Activated naive CD8-positive, alpha-beta T cell treated with anti-CD3 and anti-CD28 coated beads, Interleukin-2, amount 10 ng/mL, durations not matched to agents 7 days and 5 days (primary cell): ENCODE results near the gene EIF3K. TPM values are rescaled to one million over a fixed set of nuclear protein-coding genes. Genes with fewer than 3 reads are reported as not detected.
"Not testable (repeated sequence)": the region's sequence is repeated elsewhere in the genome, so short reads cannot be mapped to it uniquely, and the experiment has no call there.

Experiments
- ATAC-seq: fragments of 150-1000 bp; cut with Tn5 transposase; one replicate; pipeline ENCODE4 v1.10.0; 2021; ENCODE audit warnings: low read depth, moderate library complexity
- POLR2A ChIA-PET: fragments of 350-600 bp; sonication (Branson Sonifier 250); formaldehyde crosslinking; loops from one replicate; lab custom pipeline; 2021; ENCODE audit warnings: antibody characterized with exemption; lab: Charles Lee
- DNase-seq: peaks from one replicate; pipeline ENCODE4 v3.0.0; 2021
- H3K27ac Mint-ChIP-seq: one replicate; pipeline ENCODE4 v1.8.0; 2022; ENCODE audit warnings: mild to moderate bottlenecking, mixed read lengths
- H3K27me3 Mint-ChIP-seq: one replicate; pipeline ENCODE4 v1.8.0; 2022; ENCODE audit warnings: mild to moderate bottlenecking, moderate library complexity, mixed read lengths
- H3K36me3 Mint-ChIP-seq: one replicate; pipeline ENCODE4 v1.8.0; 2021; ENCODE audit warnings: mild to moderate bottlenecking, mixed read lengths
- H3K4me1 Mint-ChIP-seq: one replicate; pipeline ENCODE4 v1.8.0; 2021; ENCODE audit warnings: mixed read lengths
- H3K4me3 Mint-ChIP-seq: one replicate; pipeline ENCODE4 v1.8.0; 2022; ENCODE audit warnings: mild to moderate bottlenecking, moderate library complexity, mixed read lengths
- H3K9me3 Mint-ChIP-seq: one replicate; pipeline ENCODE4 v1.8.0; 2021; ENCODE audit warnings: mixed read lengths
- total RNA-seq, 2 experiments: library from RNA; stranded (reverse); gene quantifications; one replicate each; pipeline ENCODE4 v1.2.3, GENCODE V29; 2021

Gene EIF3K
- total RNA-seq, result 100 to 1,000 TPM; 307 to 308 TPM

GRCh38 chr19:38618590-38619360, at the start of gene EIF3K:
TSS of gene EIF3K (plus strand) at chr19:38619188. CDS start at chr19:38619269, 81 bp downstream.
- ATAC-seq (peak; percentile 65), DNase-seq (peak; percentile 99)
- H3K36me3 Mint-ChIP-seq, result peaks cover 20% of the 10 kb centered on the region
- H3K4me1 Mint-ChIP-seq, result peaks cover 36% of the 10 kb centered on the region
- no peaks in the 10 kb centered on the region for H3K9me3 Mint-ChIP-seq
- peak within 1 kb of the TSS; percentile 96 for H3K27ac Mint-ChIP-seq
- POLR2A ChIA-PET, result interaction anchor here (0.7 to 3.6 kb wide), 23 partner anchors 10 to 312 kb away, joined by 3 to 23 read pairs (median 5); partner anchors contain the start of genes ACTN4, FAM98C, GGN and MRPS12
- peak within 1 kb of the TSS; percentile 93 for H3K4me3 Mint-ChIP-seq
- no peaks in the 10 kb centered on the region for H3K27me3 Mint-ChIP-seq

DNA sequence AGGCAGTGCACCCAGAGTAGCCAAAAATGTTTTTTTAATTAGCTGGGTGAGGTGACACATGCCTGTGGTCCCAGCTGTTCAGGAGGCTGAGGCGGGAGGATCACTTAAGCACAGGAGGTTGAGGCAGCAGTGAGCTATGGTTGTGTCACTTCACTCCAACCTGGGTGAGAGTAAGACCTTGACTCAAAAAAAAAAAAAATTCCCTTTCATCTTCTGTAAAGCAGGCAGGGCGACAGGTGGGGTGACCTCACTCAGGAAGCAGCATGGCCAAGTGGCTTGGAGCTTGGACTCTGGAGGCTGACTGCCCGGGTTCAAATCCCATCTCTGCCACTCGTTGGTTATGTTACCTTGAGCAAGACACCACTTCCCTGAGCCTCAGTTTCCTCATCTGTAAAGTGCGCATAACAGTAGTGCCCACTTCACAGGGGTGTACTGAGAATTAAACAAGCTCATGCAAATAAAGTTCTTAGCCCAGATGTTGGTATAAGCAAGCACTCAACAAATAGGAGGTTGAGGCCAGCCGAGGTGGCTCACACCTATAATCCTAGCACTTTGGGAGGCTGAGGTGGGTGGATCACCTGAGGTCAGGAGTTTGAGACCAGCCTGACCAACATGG, 49.5 kb upstream of the EIF3K start:
- Mint-ChIP-seq H3K27me3 (peaks cover 24% of the 10 kb centered on the region), H3K36me3 (no peaks in the 10 kb centered on the region), H3K4me3 (no peak overlapping the region), H3K9me3 (no peaks in the 10 kb centered on the region), H3K4me1 (peaks cover 3% of the 10 kb centered on the region), H3K27ac (no peak overlapping the region)
- DNase-seq, result no peak
- no peak for ATAC-seq
- POLR2A ChIA-PET, result interaction anchor here (0.6 to 1.1 kb wide), 3 partner anchors 46 to 53 kb away, joined by 3 read pairs; partner anchors contain the start of gene MAP4K1

DNA sequence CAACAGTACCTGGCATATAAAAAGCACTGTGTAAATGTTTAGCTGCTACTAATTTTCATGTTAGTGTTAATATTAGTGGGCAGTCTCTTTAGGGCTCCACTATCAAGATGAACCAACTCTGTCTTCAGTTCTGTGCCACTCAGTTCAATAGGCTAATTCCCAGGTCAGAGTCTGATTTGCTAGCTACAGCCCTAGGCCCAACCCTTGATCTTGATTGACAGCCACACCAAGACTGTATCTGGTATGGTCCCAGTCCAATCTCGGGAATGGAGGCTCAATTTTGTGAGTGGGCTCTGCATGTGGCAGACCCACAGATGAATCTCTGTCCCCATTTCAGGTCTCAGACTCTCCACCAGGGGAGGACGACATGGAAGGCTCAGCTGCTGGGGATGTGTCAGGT, 47.3 kb upstream of the EIF3K start:
- Mint-ChIP-seq H3K4me1 (no peaks in the 10 kb centered on the region), H3K27me3 (peaks cover 10% of the 10 kb centered on the region), H3K4me3 (no peak overlapping the region), H3K9me3 (no peaks in the 10 kb centered on the region), H3K36me3 (no peaks in the 10 kb centered on the region), H3K27ac (no peak overlapping the region)
- no peak for ATAC-seq
- POLR2A ChIA-PET, result no interaction called here
- DNase-seq, result no peak

DNA sequence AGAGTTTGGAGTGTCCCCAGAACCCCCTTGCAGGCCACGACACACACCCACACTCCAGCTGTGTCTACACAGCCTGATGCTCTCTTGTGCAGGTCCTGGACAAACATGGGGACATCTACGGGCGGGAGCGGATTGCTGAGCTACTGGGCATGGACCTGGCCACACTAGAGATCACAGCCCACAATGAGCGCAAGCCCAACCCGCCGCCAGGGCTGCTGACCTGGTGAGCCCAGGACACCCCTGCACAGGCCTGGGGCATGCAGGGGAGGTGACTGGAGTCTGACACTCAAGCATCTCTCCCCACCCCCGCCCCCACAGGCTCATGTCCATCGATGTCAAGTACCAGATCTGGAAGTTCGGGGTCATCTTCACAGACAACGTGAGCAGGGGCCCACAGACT, 41.2 kb upstream of the EIF3K start:
- Mint-ChIP-seq H3K9me3 (no peaks in the 10 kb centered on the region), H3K36me3 (no peaks in the 10 kb centered on the region), H3K4me1 (peaks cover 6% of the 10 kb centered on the region), H3K4me3 (no peak overlapping the region), H3K27ac (no peak overlapping the region), H3K27me3 (peaks cover 3% of the 10 kb centered on the region)
- DNase-seq (no peak), ATAC-seq (no peak)
- POLR2A ChIA-PET, result no interaction called here

DNA sequence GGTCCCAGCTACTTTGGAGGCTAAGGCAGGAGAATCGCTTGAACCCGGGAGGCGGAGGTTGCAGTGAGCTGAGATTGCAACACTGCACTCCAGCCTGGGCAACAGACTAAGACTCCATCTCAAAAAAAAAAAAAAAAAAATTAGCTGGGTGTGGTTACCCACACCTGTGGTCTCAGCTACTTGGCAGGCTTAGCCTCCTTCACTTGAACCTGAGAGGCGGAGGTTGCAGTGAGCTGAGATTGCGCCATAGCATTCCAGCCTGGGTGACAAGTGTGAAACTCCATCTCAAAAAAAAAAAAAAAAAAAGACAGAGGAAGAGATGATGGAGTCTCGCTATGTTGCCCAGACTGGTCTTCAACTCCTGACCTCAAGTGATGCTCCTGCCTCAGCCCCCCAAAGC, 39.7 kb upstream of the EIF3K start:
- not testable (repeated sequence) for H3K36me3 Mint-ChIP-seq, DNase-seq, H3K9me3 Mint-ChIP-seq, H3K4me3 Mint-ChIP-seq, H3K27me3 Mint-ChIP-seq, H3K27ac Mint-ChIP-seq
- ATAC-seq, result peak; percentile 44
- peaks cover 12% of the 10 kb centered on the region for H3K4me1 Mint-ChIP-seq
- POLR2A ChIA-PET, result interaction anchor here (0.6 to 1.3 kb wide), 4 partner anchors 16 to 350 kb away, joined by 3 to 5 read pairs (median 4); partner anchors contain the start of gene EIF3K

GRCh38 chr19:38580080-38580479, 38.9 kb upstream of the EIF3K start:
- POLR2A ChIA-PET, result no interaction called here

DNA sequence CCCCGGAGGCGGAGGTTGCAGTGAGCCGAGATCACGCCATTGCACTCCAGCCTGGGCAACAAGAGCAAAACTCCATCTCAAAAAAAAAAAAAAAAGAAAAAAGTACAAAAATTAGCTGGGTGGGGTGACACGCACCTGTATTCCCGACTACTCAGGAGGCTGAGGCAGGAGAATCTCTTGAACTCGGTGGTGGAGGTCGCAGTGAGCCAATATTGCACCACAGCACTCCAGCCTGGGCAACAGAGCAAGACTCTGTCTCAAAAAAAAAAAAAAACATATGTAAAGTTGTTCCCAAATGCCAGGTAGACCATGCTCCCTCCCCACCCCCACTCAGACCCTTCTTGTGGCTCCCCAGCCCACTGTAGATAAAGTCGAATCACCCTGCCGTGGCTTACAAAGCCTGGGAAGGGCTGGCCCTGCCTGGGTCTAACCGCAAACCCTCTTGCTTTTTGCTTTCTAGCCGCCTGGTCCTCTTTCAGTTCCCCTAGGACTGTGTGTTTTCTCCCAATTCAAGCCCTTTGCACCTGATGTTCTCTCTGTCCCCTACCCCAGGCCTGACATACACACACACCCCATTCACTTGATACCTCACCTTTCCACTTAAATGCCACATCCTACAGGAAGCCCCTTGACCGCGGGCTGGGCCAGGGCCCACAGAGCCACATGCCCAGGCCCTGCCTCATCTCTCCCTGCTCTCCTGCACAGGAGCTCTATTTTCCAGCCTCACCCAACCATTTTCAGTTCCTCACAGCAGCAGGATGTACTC, 35.6 kb upstream of the EIF3K start:
- Mint-ChIP-seq H3K36me3 (peaks cover 5% of the 10 kb centered on the region), H3K4me3 (peak overlapping the region; percentile 63), H3K27me3 (no peaks in the 10 kb centered on the region), H3K27ac (peak overlapping the region; percentile 64), H3K4me1 (peaks cover 12% of the 10 kb centered on the region), H3K9me3 (no peaks in the 10 kb centered on the region)
- peak; percentile 36 for ATAC-seq
- no peak for DNase-seq
- POLR2A ChIA-PET, result interaction anchor here (0.7 to 1.0 kb wide), 2 partner anchors 35 to 39 kb away, joined by 4 to 6 read pairs; partner anchors contain the start of genes EIF3K and MAP4K1

More at GRCh38 chr19:38580080-38580479, 38.9 kb upstream of the EIF3K start:
- no peaks in the 10 kb centered on the region for H3K9me3 Mint-ChIP-seq
- peaks cover 12% of the 10 kb centered on the region for H3K4me1 Mint-ChIP-seq
- ATAC-seq, result no peak
- H3K27ac Mint-ChIP-seq, result no peak overlapping the region
- H3K4me3 Mint-ChIP-seq, result no peak overlapping the region
- DNase-seq, result no peak
- no peaks in the 10 kb centered on the region for H3K36me3 Mint-ChIP-seq
- peaks cover 3% of the 10 kb centered on the region for H3K27me3 Mint-ChIP-seq

DNA sequence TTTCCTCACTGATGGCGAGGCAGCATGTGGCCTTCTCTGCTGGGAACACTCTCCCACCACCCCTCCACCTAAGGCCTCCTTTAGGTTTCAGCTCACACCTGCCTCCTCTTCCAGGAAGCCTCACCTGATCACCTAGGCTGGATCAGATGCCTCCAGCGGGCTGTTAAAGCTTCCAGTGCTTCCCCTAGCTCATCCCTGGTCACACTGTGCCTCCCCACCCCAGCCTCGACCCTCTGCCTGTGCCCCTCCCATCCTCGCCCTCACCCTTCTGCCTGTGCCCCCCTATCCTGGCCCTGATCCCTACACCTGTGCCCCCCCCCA, 35.0 kb upstream of the EIF3K start:
- POLR2A ChIA-PET, result interaction anchor here (1.0 kb wide), 1 partner anchor 34 kb away, joined by 6 read pairs; the partner anchor contains the start of genes EIF3K and MAP4K1

DNA sequence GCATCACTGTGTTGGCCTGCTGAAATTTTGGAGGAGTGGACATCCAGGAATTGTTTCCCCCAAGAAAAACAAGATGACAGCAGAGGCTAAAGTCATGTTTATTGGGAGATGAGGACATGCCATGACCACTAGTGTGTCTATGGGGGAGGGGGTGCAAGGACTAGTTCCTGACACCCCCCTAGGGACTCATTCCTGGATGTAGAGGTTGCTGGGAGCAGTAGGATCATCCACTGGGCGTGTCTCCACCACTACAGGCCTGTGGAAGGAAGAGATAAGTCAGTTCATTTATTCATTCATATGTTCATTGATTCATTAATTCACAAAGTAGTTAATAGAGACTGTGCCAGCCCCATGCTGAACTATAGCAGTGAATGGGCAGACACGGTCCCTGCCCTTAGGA, 31.4 kb upstream of the EIF3K start:
- Mint-ChIP-seq H3K4me3 (no peak overlapping the region), H3K36me3 (peaks cover 15% of the 10 kb centered on the region), H3K27ac (no peak overlapping the region), H3K27me3 (no peaks in the 10 kb centered on the region), H3K9me3 (no peaks in the 10 kb centered on the region), H3K4me1 (peaks cover 6% of the 10 kb centered on the region)
- POLR2A ChIA-PET, result no interaction called here
- DNase-seq (no peak), ATAC-seq (no peak)

More for the DNA sequence above, 35.0 kb upstream of the EIF3K start:
- Mint-ChIP-seq H3K36me3 (peaks cover 7% of the 10 kb centered on the region), H3K4me3 (peak overlapping the region; percentile 63), H3K9me3 (no peaks in the 10 kb centered on the region), H3K4me1 (peaks cover 12% of the 10 kb centered on the region), H3K27ac (peak overlapping the region; percentile 64), H3K27me3 (no peaks in the 10 kb centered on the region)
- ATAC-seq (no peak), DNase-seq (no peak)

- H3K36me3 Mint-ChIP-seq, result peaks cover 17% of the 10 kb centered on the region
- no peak overlapping the region for H3K27ac Mint-ChIP-seq
- no peak overlapping the region for H3K4me3 Mint-ChIP-seq
- H3K4me1 Mint-ChIP-seq, result peaks cover 6% of the 10 kb centered on the region
- H3K9me3 Mint-ChIP-seq, result no peaks in the 10 kb centered on the region
- ATAC-seq, result no peak
- no peak for DNase-seq
- no peaks in the 10 kb centered on the region for H3K27me3 Mint-ChIP-seq
- POLR2A ChIA-PET, result interaction anchor here (0.7 kb wide), 1 partner anchor 86 kb away, joined by 4 read pairs; no protein-coding TSS in a partner anchor
These were observed 30.9 kb upstream of the EIF3K start for GRCh38 chr19:38588041-38588440.

GRCh38 chr19:38592940-38593339, 26.0 kb upstream of the EIF3K start:
- POLR2A ChIA-PET, result no interaction called here
- DNase-seq, result no peak
- no peaks in the 10 kb centered on the region for H3K9me3 Mint-ChIP-seq
- no peak overlapping the region for H3K4me3 Mint-ChIP-seq
- peaks cover 6% of the 10 kb centered on the region for H3K4me1 Mint-ChIP-seq
- H3K27me3 Mint-ChIP-seq, result no peaks in the 10 kb centered on the region
- peaks cover 45% of the 10 kb centered on the region for H3K36me3 Mint-ChIP-seq
- no peak overlapping the region for H3K27ac Mint-ChIP-seq
- ATAC-seq, result no peak

GRCh38 chr19:38596057-38596981, 22.7 kb upstream of the EIF3K start:
- Mint-ChIP-seq H3K36me3 (peaks cover 44% of the 10 kb centered on the region), H3K9me3 (no peaks in the 10 kb centered on the region), H3K4me1 (peaks cover 8% of the 10 kb centered on the region), H3K27me3 (no peaks in the 10 kb centered on the region), H3K4me3 (no peak overlapping the region), H3K27ac (no peak overlapping the region)
- POLR2A ChIA-PET, result no interaction called here
- peak; percentile 46 for DNase-seq
- no peak for ATAC-seq
